SJCRH30 (cell line): ENCODE measurements around the gene ATP11A. TPM values are rescaled to one million over a fixed set of nuclear protein-coding genes. Genes with fewer than 3 reads are reported as not detected.
A peak's percentile ranks its signal among the peaks of the same experiment; 100 is the strongest.

Experiments
- DNase-seq, 2 experiments: peaks; one replicate each; pipeline ENCODE4 v3.0.0-alpha.2; 2015 to 2020
- H3K27ac ChIP-seq: fragments of 250-450 bp; sonication (Bioruptor Pico); 2 replicates; pipeline ENCODE4 v1.5.1; 2020; ENCODE audit warnings: mild to moderate bottlenecking, moderate library complexity
- H3K27me3 ChIP-seq: fragments of 250-450 bp; sonication (Bioruptor Pico); 2 replicates; pipeline ENCODE4 v1.5.1; 2020; ENCODE audit warnings: mild to moderate bottlenecking, moderate library complexity
- H3K36me3 ChIP-seq: fragments of 250-450 bp; sonication (Bioruptor Pico); 2 replicates; pipeline ENCODE4 v1.5.1; 2020; ENCODE audit warnings: mild to moderate bottlenecking, moderate library complexity
- H3K4me1 ChIP-seq: fragments of 250-450 bp; sonication (Bioruptor Pico); 2 replicates; pipeline ENCODE4 v1.5.1; 2020; ENCODE audit warnings: mild to moderate bottlenecking, moderate library complexity
- H3K4me3 ChIP-seq: fragments of 250-450 bp; sonication (Bioruptor Pico); 2 replicates; pipeline ENCODE4 v1.5.1; 2020; ENCODE audit warnings: mild to moderate bottlenecking, moderate library complexity
- H3K9me3 ChIP-seq: fragments of 250-450 bp; sonication (Bioruptor Pico); replicated peaks from 2 replicates; pipeline ENCODE4 v1.5.1; 2020; ENCODE audit warnings: mild to moderate bottlenecking, moderate library complexity
- total RNA-seq: library from RNA; depleted of rRNA; stranded (reverse); fragments of >200 nt; shearing (Covaris generic); gene quantifications from 2 replicates; pipeline ENCODE4 v1.2.3, GENCODE V29; 2014

Gene ATP11A
- total RNA-seq, 1 experiment from 2014 or later = 14.2 TPM

GRCh38 chr13:112756967-112757758 is 67.3 kb downstream of the ATP11A start:
- Histone ChIP-seq H3K9me3 (no peaks in the 10 kb centered on the region), H3K27me3 (no peaks in the 10 kb centered on the region), H3K4me3 (no peak overlapping the region), H3K4me1 (no peaks in the 10 kb centered on the region), H3K36me3 (no peaks in the 10 kb centered on the region), H3K27ac (peak overlapping the region; percentile 46; the same call in 1 of the 2 replicates)
- DNase-seq = peak; percentile 36 to 60

DNA sequence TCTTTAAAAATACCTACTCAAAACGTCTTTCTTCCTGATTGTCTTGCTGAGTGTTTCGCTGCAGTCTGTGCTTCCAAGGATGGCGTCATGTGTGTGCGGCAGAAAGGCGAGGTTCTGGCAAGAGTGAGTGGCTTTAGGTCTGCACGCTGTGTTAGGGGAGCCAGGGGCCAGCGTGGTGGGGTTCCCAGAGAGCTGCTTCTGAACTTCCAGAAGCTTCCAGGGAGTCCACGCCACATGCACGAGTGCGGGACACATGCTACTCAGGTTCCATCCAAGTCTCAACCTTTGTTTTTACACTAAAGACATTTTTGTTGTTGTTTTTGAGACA is 67.9 kb downstream of the ATP11A start:
- Histone ChIP-seq H3K4me1 (no peaks in the 10 kb centered on the region), H3K27me3 (no peaks in the 10 kb centered on the region), H3K27ac (peak overlapping the region; percentile 46; the same call in 1 of the 2 replicates), H3K4me3 (no peak overlapping the region), H3K9me3 (no peaks in the 10 kb centered on the region), H3K36me3 (no peaks in the 10 kb centered on the region)
- DNase-seq = no peak

GRCh38 chr13:112759053-112759452 is 69.2 kb downstream of the ATP11A start:
- Histone ChIP-seq H3K4me1 (no peaks in the 10 kb centered on the region), H3K9me3 (no peaks in the 10 kb centered on the region), H3K27me3 (no peaks in the 10 kb centered on the region), H3K36me3 (no peaks in the 10 kb centered on the region), H3K4me3 (no peak overlapping the region), H3K27ac (no peak overlapping the region)
- no peak for DNase-seq

- Histone ChIP-seq H3K36me3 (no peaks in the 10 kb centered on the region), H3K9me3 (no peaks in the 10 kb centered on the region), H3K4me3 (no peak overlapping the region), H3K4me1 (no peaks in the 10 kb centered on the region), H3K27ac (no peak overlapping the region), H3K27me3 (no peaks in the 10 kb centered on the region)
- DNase-seq = no peak
These were observed 70.0 kb downstream of the ATP11A start for GRCh38 chr13:112759827-112760226.

- no peak for DNase-seq
- H3K36me3 ChIP-seq = no peaks in the 10 kb centered on the region
- no peaks in the 10 kb centered on the region for H3K4me1 ChIP-seq
- H3K27me3 ChIP-seq = no peaks in the 10 kb centered on the region
- no peaks in the 10 kb centered on the region for H3K9me3 ChIP-seq
- no peak overlapping the region for H3K27ac ChIP-seq
- H3K4me3 ChIP-seq = no peak overlapping the region
These were observed 70.6 kb downstream of the ATP11A start for GRCh38 chr13:112760435-112760834.

DNA sequence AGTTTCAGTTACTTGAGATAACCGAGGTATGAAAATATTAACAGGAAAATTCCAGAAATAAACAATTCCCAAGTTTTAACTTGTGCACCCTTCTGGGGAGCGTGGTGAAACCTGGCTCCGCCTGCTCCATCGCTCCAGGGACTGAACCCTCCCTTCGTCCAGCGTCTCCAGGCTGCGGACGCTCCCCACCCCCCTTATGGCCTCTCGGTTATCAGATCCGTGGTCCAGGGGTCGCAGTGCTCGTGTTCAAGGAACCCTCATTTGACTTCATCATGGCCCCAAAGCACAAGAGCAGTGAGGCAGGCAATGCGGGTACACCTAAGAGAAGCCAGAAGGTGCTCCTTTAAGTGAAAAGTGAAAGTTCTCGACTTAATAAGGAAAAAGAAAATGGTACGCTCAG is 71.1 kb downstream of the ATP11A start:
- no peak overlapping the region for H3K4me3 ChIP-seq
- H3K9me3 ChIP-seq = no peaks in the 10 kb centered on the region
- no peaks in the 10 kb centered on the region for H3K4me1 ChIP-seq
- no peak for DNase-seq
- no peaks in the 10 kb centered on the region for H3K36me3 ChIP-seq
- no peaks in the 10 kb centered on the region for H3K27me3 ChIP-seq
- no peak overlapping the region for H3K27ac ChIP-seq

GRCh38 chr13:112761701-112762689 is 72.2 kb downstream of the ATP11A start:
- no peaks in the 10 kb centered on the region for H3K36me3 ChIP-seq
- no peaks in the 10 kb centered on the region for H3K4me1 ChIP-seq
- H3K4me3 ChIP-seq = no peak overlapping the region
- no peak overlapping the region for H3K27ac ChIP-seq
- DNase-seq = no peak
- H3K9me3 ChIP-seq = no peaks in the 10 kb centered on the region
- no peaks in the 10 kb centered on the region for H3K27me3 ChIP-seq

DNA sequence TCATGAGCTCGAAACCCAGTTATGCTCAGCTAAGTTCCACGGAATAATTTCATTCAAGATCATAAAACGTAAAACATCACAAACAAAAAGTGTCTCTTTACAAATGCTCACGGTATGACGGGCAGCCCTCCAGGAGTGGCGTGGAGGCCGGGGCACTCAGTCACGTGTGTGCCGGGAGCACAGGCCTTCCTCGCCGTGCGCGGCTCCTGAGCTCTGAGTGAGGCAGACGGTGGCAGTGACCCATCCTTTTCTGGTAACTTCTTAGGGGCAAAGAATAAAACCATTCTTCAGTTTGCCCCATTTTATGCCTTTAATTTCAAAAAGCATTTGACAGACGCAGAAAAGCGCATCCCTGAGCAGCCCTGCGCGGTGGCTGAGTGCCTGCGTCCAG is 72.8 kb downstream of the ATP11A start:
- H3K36me3 ChIP-seq = no peaks in the 10 kb centered on the region
- no peaks in the 10 kb centered on the region for H3K4me1 ChIP-seq
- no peak overlapping the region for H3K27ac ChIP-seq
- no peaks in the 10 kb centered on the region for H3K27me3 ChIP-seq
- H3K4me3 ChIP-seq = no peak overlapping the region
- H3K9me3 ChIP-seq = no peaks in the 10 kb centered on the region
- no peak for DNase-seq

GRCh38 chr13:112764028-112764427 is 74.2 kb downstream of the ATP11A start:
- Histone ChIP-seq H3K4me3 (no peak overlapping the region), H3K9me3 (no peaks in the 10 kb centered on the region), H3K27ac (no peak overlapping the region), H3K36me3 (no peaks in the 10 kb centered on the region), H3K4me1 (no peaks in the 10 kb centered on the region), H3K27me3 (no peaks in the 10 kb centered on the region)
- no peak for DNase-seq

- no peaks in the 10 kb centered on the region for H3K9me3 ChIP-seq
- no peaks in the 10 kb centered on the region for H3K4me1 ChIP-seq
- no peak overlapping the region for H3K27ac ChIP-seq
- no peaks in the 10 kb centered on the region for H3K36me3 ChIP-seq
- no peak for DNase-seq
- H3K27me3 ChIP-seq = no peaks in the 10 kb centered on the region
- H3K4me3 ChIP-seq = no peak overlapping the region
These were observed 75.2 kb downstream of the ATP11A start for GRCh38 chr13:112764864-112765561.

DNA sequence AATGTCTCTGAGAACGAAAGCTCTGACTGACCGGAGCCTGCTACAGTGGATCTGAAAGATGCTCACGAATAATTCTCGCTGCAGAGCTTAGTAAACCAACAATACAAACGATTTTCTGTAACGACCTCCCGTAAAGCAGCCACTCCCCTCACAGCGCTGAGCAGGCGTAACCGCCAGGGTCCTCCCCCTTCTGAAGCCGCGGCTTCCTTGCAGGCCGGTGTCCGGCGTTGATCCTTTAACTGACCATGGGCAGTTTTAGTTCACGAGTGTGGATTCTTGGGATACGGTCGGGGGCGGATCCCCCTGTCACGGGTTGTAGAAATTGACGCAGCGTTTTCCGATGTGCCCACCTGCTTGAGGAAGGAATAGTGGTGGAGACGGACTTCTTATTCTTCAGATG is 75.9 kb downstream of the ATP11A start:
- H3K9me3 ChIP-seq = no peaks in the 10 kb centered on the region
- no peaks in the 10 kb centered on the region for H3K36me3 ChIP-seq
- H3K27me3 ChIP-seq = no peaks in the 10 kb centered on the region
- no peaks in the 10 kb centered on the region for H3K4me1 ChIP-seq
- DNase-seq = no peak
- H3K27ac ChIP-seq = no peak overlapping the region
- no peak overlapping the region for H3K4me3 ChIP-seq

DNA sequence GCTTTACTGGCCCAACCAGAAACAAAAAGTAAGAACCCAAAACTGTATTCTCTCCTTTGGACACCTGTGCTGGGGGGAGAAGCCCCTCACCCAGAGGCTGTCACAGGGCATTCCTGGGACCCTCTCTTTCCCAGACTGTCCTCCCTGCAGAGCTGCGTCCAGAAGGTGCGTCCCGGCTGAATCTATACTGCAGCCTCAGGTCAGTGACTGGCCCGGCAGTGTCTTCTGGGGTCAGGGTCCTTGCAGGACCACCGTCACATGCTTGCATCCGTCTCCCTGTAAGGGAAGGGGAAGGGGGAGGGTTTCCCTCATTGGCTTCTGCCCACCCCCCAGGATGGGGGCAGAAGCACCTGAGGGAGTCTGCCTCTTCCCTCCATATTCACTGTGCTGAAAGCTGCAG is 76.5 kb downstream of the ATP11A start:
- DNase-seq = no peak
- no peak overlapping the region for H3K27ac ChIP-seq
- no peaks in the 10 kb centered on the region for H3K4me1 ChIP-seq
- no peaks in the 10 kb centered on the region for H3K9me3 ChIP-seq
- H3K4me3 ChIP-seq = no peak overlapping the region
- no peaks in the 10 kb centered on the region for H3K36me3 ChIP-seq
- no peaks in the 10 kb centered on the region for H3K27me3 ChIP-seq

- Histone ChIP-seq H3K27me3 (no peaks in the 10 kb centered on the region), H3K4me3 (no peak overlapping the region), H3K4me1 (no peaks in the 10 kb centered on the region), H3K9me3 (no peaks in the 10 kb centered on the region), H3K27ac (no peak overlapping the region), H3K36me3 (no peaks in the 10 kb centered on the region)
- no peak for DNase-seq
These were observed 78.0 kb downstream of the ATP11A start for GRCh38 chr13:112767506-112768471.
